H1 (cell line): ENCODE data around the gene SEMA4D. TPM values are rescaled to one million over a fixed set of nuclear protein-coding genes. Genes with fewer than 3 reads are reported as not detected.

Experiments
- CTCF ChIA-PET: fragments of 300-600 bp; sonication (Branson Sonifier 250); formaldehyde crosslinking; loops from one replicate; lab custom pipeline; 2021; ENCODE audit not compliant: partially characterized antibody; lab: Charles Lee
- POLR2A ChIA-PET: fragments of 300-600 bp; sonication (Branson Sonifier 250); formaldehyde crosslinking; loops from one replicate; lab custom pipeline; 2021; ENCODE audit warnings: inconsistent platforms; ENCODE audit not compliant: partially characterized antibody; lab: Charles Lee
- DNase-seq, 2 experiments: peaks; one replicate each; pipeline versions ENCODE4 v3.0.0 to v3.0.0-alpha.2; 2010 to 2022; ENCODE audit warnings: low spot score in 2 of 2, low read depth in 1 of 2, mixed read lengths in 1 of 2
- FAIRE-seq: peaks from 2 replicates; lab custom pipeline; 2011; peaks lifted over from hg19 to GRCh38; lab: Jason Lieb, UNC
- H2AFZ ChIP-seq: 2 replicates; pipeline ENCODE4 v1.8.1; 2012; ENCODE audit warnings: low read length, inconsistent platforms
- H2AK5ac ChIP-seq: 2 replicates; pipeline ENCODE4 v1.6.1; 2013; ENCODE audit warnings: low read depth, low read length
- H2BK120ac ChIP-seq: replicated peaks from 2 replicates; pipeline ENCODE3; 2013; ENCODE audit warnings: low read depth, low read length, inconsistent platforms
- H2BK12ac ChIP-seq: 2 replicates; pipeline ENCODE4 v1.6.1; 2013; ENCODE audit warnings: low read depth, low read length
- H2BK15ac ChIP-seq: 2 replicates; pipeline ENCODE4 v1.6.1; 2013; ENCODE audit warnings: low read length
- H2BK20ac ChIP-seq: 2 replicates; pipeline ENCODE4 v1.6.1; 2013; ENCODE audit warnings: low read length
- H2BK5ac ChIP-seq: 2 replicates; pipeline ENCODE4 v1.6.1; 2013; ENCODE audit warnings: low read depth, low read length
- H3K14ac ChIP-seq: 2 replicates; pipeline ENCODE4 v1.6.1; 2013; ENCODE audit warnings: inconsistent platforms; ENCODE audit not compliant: insufficient read length
- H3K18ac ChIP-seq: 2 replicates; pipeline ENCODE4 v1.6.1; 2013; ENCODE audit warnings: low read length; ENCODE audit errors: extremely low read depth
- H3K23ac ChIP-seq: 2 replicates; pipeline ENCODE4 v1.6.1; 2013; ENCODE audit warnings: inconsistent platforms; ENCODE audit not compliant: insufficient read length
- H3K23me2 ChIP-seq: 2 replicates; pipeline ENCODE4 v1.6.1; 2013; ENCODE audit warnings: low read depth, low read length
- H3K27ac ChIP-seq: 2 replicates; pipeline ENCODE4 v1.6.1; 2011; ENCODE audit warnings: low read depth, low read length, inconsistent platforms
- H3K27me3 ChIP-seq, 4 experiments: replicated peaks in 1 of 4; 1 replicate in 1 of 4; 2 replicates in 3 of 4; pipeline versions ENCODE4 v1.6.1 to v1.8.1; 2011 to 2013; ENCODE audit warnings: low read length in 3 of 4, mild to moderate bottlenecking in 3 of 4, inconsistent platforms in 2 of 4, mixed read lengths in 2 of 4, moderate library complexity in 1 of 4; ENCODE audit not compliant: control insufficient read depth in 3 of 4, insufficient read depth in 3 of 4; ENCODE audit errors: extremely low read depth in 1 of 4
- H3K36me3 ChIP-seq, 4 experiments: 2 replicates each; pipeline versions ENCODE4 v1.6.1 to v1.8.1; 2011 to 2013; ENCODE audit warnings: mild to moderate bottlenecking in 4 of 4, low read length in 3 of 4, moderate library complexity in 2 of 4, control low read depth in 1 of 4, inconsistent platforms in 1 of 4; ENCODE audit not compliant: insufficient read depth in 4 of 4, control insufficient read depth in 2 of 4
- H3K4ac ChIP-seq: replicated peaks from 2 replicates; pipeline ENCODE3; 2013; ENCODE audit warnings: low read length, low read depth, mixed read lengths, inconsistent platforms; ENCODE audit not compliant: insufficient read length
- H3K4me1 ChIP-seq, 4 experiments: replicated peaks in 1 of 4; 1 replicate in 1 of 4; 2 replicates in 3 of 4; pipeline versions ENCODE4 v1.6.1 to v1.8.1; 2011 to 2013; ENCODE audit warnings: low read length in 3 of 4, inconsistent platforms in 2 of 4, mixed read lengths in 1 of 4; ENCODE audit not compliant: insufficient read depth in 4 of 4, control insufficient read depth in 3 of 4
- H3K4me2 ChIP-seq, 2 experiments: 2 replicates each; pipeline versions ENCODE4 v1.6.1 to v1.8.1; 2011 to 2013; ENCODE audit warnings: low read depth in 2 of 2, low read length in 2 of 2, control low read depth in 1 of 2, inconsistent platforms in 1 of 2, mild to moderate bottlenecking in 1 of 2; ENCODE audit not compliant: insufficient read depth in 1 of 2
- H3K4me3 ChIP-seq, 4 experiments: fragments of 200-600, 300-600 bp in 1 of 4; sonication (generic), shearing (Covaris generic), sonication (Bioruptor Twin) in 1 of 4; 2 replicates each; pipeline versions ENCODE4 v1.5.1 to v1.8.1; 2011 to 2016; ENCODE audit warnings: low read length in 4 of 4, low read depth in 3 of 4, control low read depth in 2 of 4, inconsistent platforms in 2 of 4, mild to moderate bottlenecking in 2 of 4, mixed read lengths in 1 of 4, moderate library complexity in 1 of 4; ENCODE audit not compliant: insufficient read depth in 2 of 4; ENCODE audit errors: extremely low read depth in 1 of 4
- H3K56ac ChIP-seq: replicated peaks from 2 replicates; pipeline ENCODE3; 2013; ENCODE audit warnings: low read depth, mild to moderate bottlenecking, mixed read lengths, low read length, inconsistent platforms; ENCODE audit not compliant: insufficient read length
- H3K79me1 ChIP-seq: 2 replicates; pipeline ENCODE4 v1.6.1; 2013; ENCODE audit warnings: low read depth, low read length, control low read depth
- H3K79me2 ChIP-seq, 2 experiments: 2 replicates each; pipeline versions ENCODE4 v1.6.1 to v1.8.1; 2012 to 2013; ENCODE audit warnings: low read length in 2 of 2, mild to moderate bottlenecking in 2 of 2, inconsistent platforms in 1 of 2; ENCODE audit not compliant: insufficient read depth in 2 of 2, control insufficient read depth in 1 of 2
- H3K9ac ChIP-seq, 4 experiments: replicated peaks in 1 of 4; 1 replicate in 1 of 4; 2 replicates in 3 of 4; pipeline versions ENCODE4 v1.6.1 to v1.8.1; 2011 to 2013; ENCODE audit warnings: low read depth in 3 of 4, low read length in 3 of 4, control low read depth in 2 of 4, mild to moderate bottlenecking in 2 of 4, moderate library complexity in 2 of 4, inconsistent platforms in 1 of 4; ENCODE audit errors: extremely low read depth in 1 of 4
- H3K9me3 ChIP-seq, 2 experiments: 2 replicates each; pipeline versions ENCODE4 v1.6.1 to v1.8.1; 2012 to 2013; ENCODE audit warnings: mild to moderate bottlenecking in 2 of 2, moderate library complexity in 2 of 2, control low read depth in 1 of 2, inconsistent platforms in 1 of 2, low read depth in 1 of 2, low read length in 1 of 2, mixed read lengths in 1 of 2; ENCODE audit not compliant: insufficient read depth in 2 of 2
- H4K20me1 ChIP-seq, 2 experiments: replicated peaks in 1 of 2; 2 replicates each; pipeline versions ENCODE3 to v1.8.1; 2011 to 2013; ENCODE audit warnings: inconsistent platforms in 2 of 2, low read length in 2 of 2, mild to moderate bottlenecking in 1 of 2; ENCODE audit not compliant: insufficient read depth in 2 of 2, control insufficient read depth in 1 of 2
- H4K5ac ChIP-seq: 2 replicates; pipeline ENCODE4 v1.6.1; 2013; ENCODE audit warnings: low read length, low read depth, mixed read lengths, inconsistent platforms; ENCODE audit not compliant: insufficient read length
- H4K8ac ChIP-seq: 2 replicates; pipeline ENCODE4 v1.8.0; 2013; ENCODE audit warnings: mild to moderate bottlenecking, moderate library complexity, low read length, inconsistent platforms; ENCODE audit not compliant: insufficient read depth; ENCODE audit errors: extremely low read depth
- H4K91ac ChIP-seq: replicated peaks from 2 replicates; pipeline ENCODE3; 2013; ENCODE audit warnings: low read length, mixed read lengths, inconsistent platforms; ENCODE audit not compliant: insufficient read length
- ASH2L ChIP-seq: fragments of 200-600, 300-600 bp; sonication (generic); IDR thresholded peaks from one replicate; pipeline ENCODE4 v1.7.1; 2017; ENCODE audit warnings: low read length
- BCL11A ChIP-seq, 2 experiments: IDR thresholded peaks; one replicate each; pipeline ENCODE4 v1.6.1; 2011; ENCODE audit warnings: low read depth in 2 of 2, low read length in 2 of 2, mild to moderate bottlenecking in 2 of 2
- CHD1 ChIP-seq: IDR thresholded peaks from 2 replicates; pipeline ENCODE4 v1.6.1; 2012; ENCODE audit warnings: low read depth, low read length, improper control_type of control experiment
- GTF2F1 ChIP-seq: IDR thresholded peaks from 2 replicates; pipeline ENCODE4 v1.6.1; 2012; ENCODE audit warnings: low read depth, low read length, improper control_type of control experiment, borderline replicate concordance
- HDAC2 ChIP-seq, 2 experiments: fragments of 300-600 bp in 1 of 2; sonication (generic) in 1 of 2; IDR thresholded peaks; 2 replicates each; pipeline ENCODE4 v1.6.1; 2011 to 2012; ENCODE audit warnings: low read depth in 2 of 2, low read length in 2 of 2, mild to moderate bottlenecking in 2 of 2, moderate library complexity in 2 of 2, borderline replicate concordance in 1 of 2, inconsistent platforms in 1 of 2
- KDM1A ChIP-seq: fragments of 200-600, 300-600 bp; sonication (generic); IDR thresholded peaks from 2 replicates; pipeline ENCODE4 v1.7.1; 2016; ENCODE audit warnings: mild to moderate bottlenecking, low read length, borderline replicate concordance
- NANOG ChIP-seq: IDR thresholded peaks from 2 replicates; pipeline ENCODE4 v1.6.1; 2011; ENCODE audit warnings: low read length, low read depth, mild to moderate bottlenecking, inconsistent platforms; ENCODE audit not compliant: insufficient read depth, poor library complexity, severe bottlenecking
- POLR2A ChIP-seq, 2 experiments: IDR thresholded peaks; 1 replicate in 1 of 2; 2 replicates in 1 of 2; pipeline ENCODE4 v1.6.1; 2011; ENCODE audit warnings: low read depth in 2 of 2, low read length in 2 of 2, mild to moderate bottlenecking in 2 of 2; ENCODE audit errors: control extremely low read depth in 1 of 2
- POLR2AphosphoS5 ChIP-seq: IDR thresholded peaks from 2 replicates; pipeline ENCODE4 v1.6.1; 2011; ENCODE audit warnings: low read depth, low read length
- RFX5 ChIP-seq: IDR thresholded peaks from 2 replicates; pipeline ENCODE4 v1.6.1; 2011; ENCODE audit warnings: low read depth, low read length, improper control_type of control experiment, borderline replicate concordance
- RNF2 ChIP-seq: fragments of 200-900, 300-1000 bp; sonication (generic); IDR thresholded peaks from 2 replicates; pipeline ENCODE4 v1.7.1; 2016; ENCODE audit warnings: borderline replicate concordance, low read depth, mild to moderate bottlenecking, antibody characterized with exemption, low read length; ENCODE audit not compliant: poor library complexity, severe bottlenecking; ENCODE audit errors: missing control alignments
- TAF7 ChIP-seq: optimal IDR thresholded peaks from 2 replicates; pipeline ENCODE3; 2011; ENCODE audit warnings: low read depth, mild to moderate bottlenecking, inconsistent platforms, low read length, moderate library complexity, borderline replicate concordance
- YY1 ChIP-seq: IDR thresholded peaks from 2 replicates; pipeline ENCODE4 v1.6.1; 2011; ENCODE audit warnings: low read depth, mild to moderate bottlenecking, low read length
- ZNF274 ChIP-seq: IDR thresholded peaks from 2 replicates; pipeline ENCODE4 v1.7.0; 2012; ENCODE audit warnings: low read length, borderline replicate concordance; ENCODE audit errors: extremely low read depth
- WGBS, 2 experiments: shearing (Covaris generic) in 1 of 2; methylation state at CpG; one replicate each; pipeline versions ENCODE4 v1.1.6 to v1.1.7; 2013 to 2015; ENCODE audit warnings: low lambda C conversion rate in 2 of 2, mixed read lengths in 2 of 2, inconsistent platforms in 1 of 2, low coverage in 1 of 2, missing lambda C conversion rate in 1 of 2; ENCODE audit not compliant: insufficient replicate concordance in 2 of 2, insufficient coverage in 1 of 2, insufficient read length in 1 of 2; ENCODE audit errors: extremely low coverage in 1 of 2, missing lambda C conversion rate in 1 of 2; 5-methylcytosine and 5-hydroxymethylcytosine counted together
- polyA plus RNA-seq, 7 experiments: library from polyadenylated mRNA; depleted of rRNA in 3 of 7; stranded (reverse) in 5 of 7; unstranded in 2 of 7; fragments of >200 nt in 5 of 7; fragments of 200-250 nt in 2 of 7; gene quantifications; 1 replicate in 5 of 7; 2 replicates in 1 of 7; 4 replicates in 1 of 7; pipeline versions ENCODE4 v1.2.1 to v1.2.3, GENCODE V29; 2011 to 2013; ENCODE audit warnings: missing spikeins in 2 of 7, mixed read lengths in 2 of 7
- total RNA-seq: library from RNA; stranded (reverse); fragmentation: NEBNext Ultra II Directional; extraction: Animal tissue kit (Norgen Biotek cat#: 25700); gene quantifications from 2 replicates; pipeline ENCODE4 v1.2.1, GENCODE V29; 2021

The SEMA4D gene
- total and polyA plus RNA-seq, 2 of the 8 experiments (the other 6 are each of a cell fraction or from before 2014, with no cell fraction given): 21.0 to 70.4 TPM

GRCh38 chr9:89384783-89385182 is 113.1 kb downstream of the SEMA4D start:
- Histone ChIP-seq H3K79me1 (no peaks in the 10 kb centered on the region; the same call in 1 of the 2 replicates), H3K4me2 (no peak overlapping the region), H3K36me3 (peaks cover 19 to 40% (median 31%) of the 10 kb centered on the region in 4 experiments), H2BK15ac (no peak overlapping the region), H3K9me3 (no peaks in the 10 kb centered on the region), H3K4me1 (no peaks in the 10 kb centered on the region), H3K79me2 (no peaks in the 10 kb centered on the region), H3K18ac (no peak overlapping the region), H2AFZ (no peak overlapping the region), H4K91ac (no peak overlapping the region), H3K4ac (no peak overlapping the region), H3K23ac (no peak overlapping the region), H2BK120ac (no peak overlapping the region), H3K27ac (0 out of 2 replicates have a peak overlapping the region, but pooled peaks have one; percentile 12), H2BK12ac (no peak overlapping the region), H3K4me3 (no peak overlapping the region), H3K23me2 (no peaks in the 10 kb centered on the region), H4K20me1 (peaks cover 3 to 9% of the 10 kb centered on the region in 2 experiments), H3K27me3 (no peaks in the 10 kb centered on the region), H2AK5ac (no peak overlapping the region), H4K5ac (no peak overlapping the region), H4K8ac (no peak overlapping the region), H2BK5ac (no peak overlapping the region; the same call in 1 of the 2 replicates), H3K9ac (no peak overlapping the region), H3K56ac (no peak overlapping the region), H3K14ac (no peak overlapping the region), H2BK20ac (no peak overlapping the region)
- 94% methylated on average over 15 of the region's 15 CpGs; no CpG with 5 or more reads in 1 of the 2 experiments for WGBS, 2 experiments
- CTCF ChIA-PET: interaction anchor here (1.4 to 2.3 kb wide), 2 partner anchors 26 to 164 kb away, joined by 3 to 8 read pairs; no protein-coding TSS in a partner anchor
- FAIRE-seq (no peak), DNase-seq (no peak)
- no peak for TF ChIP-seq KDM1A
- no peak for TF ChIP-seq RFX5
- no peak for TF ChIP-seq YY1
- TF ChIP-seq BCL11A (IDR thresholded peaks at IDR 0.05; ENCODE audit: low read depth in 2 of 2, low read length in 2 of 2): no peak
- no peak for TF ChIP-seq GTF2F1
- TF ChIP-seq POLR2AphosphoS5: 0 out of 2 replicates have a peak, but pooled peaks have one; percentile 29
- 0 out of 3 replicates have a peak, but pooled peaks of 1 of the 2 experiments have one; percentile 24 for TF ChIP-seq POLR2A (IDR thresholded peaks at IDR 0.05; ENCODE audit: control extremely low read depth in 1 of 2, low read depth in 2 of 2, low read length in 2 of 2)
- no peak for TF ChIP-seq ZNF274
- TF ChIP-seq NANOG: no peak
- TF ChIP-seq ASH2L: no peak
- no peak for TF ChIP-seq TAF7
- no peak for TF ChIP-seq RNF2
- TF ChIP-seq CHD1: no peak
- TF ChIP-seq HDAC2 (IDR thresholded peaks at IDR 0.05; ENCODE audit: borderline replicate concordance in 1 of 2, low read depth in 2 of 2, low read length in 2 of 2): no peak
- POLR2A ChIA-PET: interaction anchor here (1.5 kb wide), 1 partner anchor 9 kb away, joined by 5 read pairs; no protein-coding TSS in a partner anchor
